HK-2 (cell line): ENCODE data around the gene OR9Q1.
"Not testable (repeated sequence)": the region's sequence is repeated elsewhere in the genome, so short reads cannot be mapped to it uniquely, and the experiment has no call there.

Experiments
- DNase-seq: peaks from one replicate; pipeline ENCODE4 v3.0.0-alpha.2; 2018; ENCODE audit not compliant: unreplicated experiment

The OR9Q1 gene

DNA sequence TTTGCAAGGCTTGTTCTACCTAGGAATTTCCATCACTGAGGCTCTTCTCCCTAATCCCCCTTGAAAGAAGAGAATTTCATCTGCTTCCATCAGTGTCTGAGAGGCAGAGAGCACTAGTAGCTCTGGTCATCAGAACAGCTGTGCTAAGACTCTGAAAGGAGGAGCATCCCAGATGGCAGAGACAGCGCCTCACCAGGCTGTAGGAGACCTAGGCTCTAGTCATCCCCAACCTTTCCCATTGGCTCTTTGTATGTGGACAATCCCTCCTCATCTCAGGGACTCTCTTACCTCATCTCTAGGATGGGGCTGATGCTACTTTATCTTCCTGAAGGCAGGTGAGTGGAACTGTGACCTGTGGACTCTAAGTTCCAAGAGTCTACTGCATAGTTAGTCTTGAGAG lies 110.5 kb downstream of the OR9Q1 start:
- DNase-seq = no peak

DNA sequence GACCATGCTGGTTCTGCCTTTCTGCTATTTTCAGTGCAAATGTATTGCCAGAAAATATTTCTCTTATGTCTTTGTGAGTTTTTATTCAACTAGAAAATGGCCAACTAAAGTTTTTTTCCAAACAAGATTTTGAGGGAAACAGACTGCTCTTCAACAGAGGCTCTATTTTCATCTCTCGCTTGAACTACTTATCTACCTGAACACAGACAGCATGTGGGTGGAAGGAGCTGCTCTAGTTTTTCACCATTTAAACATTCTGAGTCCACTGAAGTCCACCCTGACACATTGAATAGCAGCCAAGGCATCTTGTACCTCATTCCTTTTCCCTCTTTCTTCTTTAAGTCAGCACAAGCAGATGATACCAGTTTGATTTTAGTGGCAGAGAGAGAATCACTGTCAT lies 111.5 kb downstream of the OR9Q1 start:
- DNase-seq = no peak

DNA sequence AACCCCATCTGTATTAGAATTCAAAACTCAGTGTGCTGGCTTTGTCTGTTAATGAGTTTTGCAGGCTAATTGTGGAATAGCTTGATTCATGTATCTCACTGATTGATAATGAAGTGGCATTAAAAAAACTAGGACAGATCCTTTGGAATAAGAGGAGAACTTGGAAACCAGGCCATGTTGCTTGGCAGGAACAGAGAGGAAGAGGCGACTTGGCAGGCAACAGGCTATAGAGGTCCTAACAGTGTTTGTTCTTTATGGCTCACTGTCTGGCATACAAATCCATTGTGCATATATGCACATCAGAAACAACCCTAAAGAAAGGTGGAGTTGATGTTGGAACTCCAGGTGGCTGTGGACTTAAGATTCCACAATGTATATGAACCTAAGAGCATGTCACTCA lies 119.1 kb downstream of the OR9Q1 start:
- DNase-seq = no peak

DNA sequence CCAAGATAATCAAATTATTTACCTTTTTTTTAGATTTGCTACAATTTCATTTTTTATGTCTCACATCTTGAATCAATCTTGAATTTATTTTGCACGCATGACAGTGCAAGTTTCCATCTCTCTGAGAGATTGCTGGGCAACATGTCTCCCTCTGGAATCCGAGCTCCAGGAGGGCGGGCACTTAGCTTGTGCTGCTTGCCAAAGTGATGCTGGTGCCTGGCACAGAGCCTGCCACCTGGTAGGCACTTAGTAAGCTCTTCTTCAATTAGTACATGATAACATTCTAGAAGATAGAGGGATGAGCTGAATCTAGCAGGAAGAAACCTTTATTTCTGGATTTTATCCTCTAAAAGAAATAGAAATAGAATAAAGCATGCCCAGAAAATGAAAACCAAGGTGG lies 129.1 kb downstream of the OR9Q1 start:
- DNase-seq = no peak

DNA sequence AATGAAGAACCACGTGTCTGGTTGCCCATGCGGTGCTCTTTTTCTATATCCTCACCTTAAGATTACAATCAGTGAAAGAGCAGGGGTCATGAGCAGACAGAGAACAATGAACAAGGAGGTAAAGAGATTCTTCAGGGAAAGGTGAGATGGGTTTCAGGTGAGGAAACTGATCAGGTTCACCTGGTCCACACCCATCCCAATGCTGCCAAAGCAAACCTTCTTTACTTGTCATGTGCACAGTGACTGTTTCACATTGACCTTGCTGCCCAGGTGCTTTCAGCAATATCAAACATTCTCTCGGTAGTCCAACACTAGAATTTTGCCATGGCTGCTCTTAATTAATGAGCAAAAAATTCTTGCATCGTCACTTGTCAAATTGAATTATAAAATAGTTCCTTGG lies 140.7 kb downstream of the OR9Q1 start:
- no peak for DNase-seq

DNA sequence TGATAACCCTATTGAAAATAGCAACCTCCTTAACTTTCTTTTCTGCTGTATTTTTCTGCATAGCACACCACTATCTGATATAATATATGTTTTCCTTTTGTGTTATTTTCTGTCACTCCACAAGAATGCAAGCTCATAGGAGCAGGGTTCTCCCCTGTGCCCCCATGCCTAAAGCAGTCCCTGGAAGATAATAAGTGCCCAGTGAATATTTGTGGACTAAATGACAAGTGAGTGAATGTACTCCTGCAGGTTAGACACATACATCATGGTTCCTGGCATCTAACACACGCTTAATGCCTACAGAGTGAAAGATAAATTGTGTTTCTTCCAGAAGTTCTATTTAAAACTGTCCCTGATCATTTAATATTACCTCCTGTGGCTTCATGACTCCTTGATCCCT lies 141.3 kb downstream of the OR9Q1 start:
- DNase-seq = no peak

DNA sequence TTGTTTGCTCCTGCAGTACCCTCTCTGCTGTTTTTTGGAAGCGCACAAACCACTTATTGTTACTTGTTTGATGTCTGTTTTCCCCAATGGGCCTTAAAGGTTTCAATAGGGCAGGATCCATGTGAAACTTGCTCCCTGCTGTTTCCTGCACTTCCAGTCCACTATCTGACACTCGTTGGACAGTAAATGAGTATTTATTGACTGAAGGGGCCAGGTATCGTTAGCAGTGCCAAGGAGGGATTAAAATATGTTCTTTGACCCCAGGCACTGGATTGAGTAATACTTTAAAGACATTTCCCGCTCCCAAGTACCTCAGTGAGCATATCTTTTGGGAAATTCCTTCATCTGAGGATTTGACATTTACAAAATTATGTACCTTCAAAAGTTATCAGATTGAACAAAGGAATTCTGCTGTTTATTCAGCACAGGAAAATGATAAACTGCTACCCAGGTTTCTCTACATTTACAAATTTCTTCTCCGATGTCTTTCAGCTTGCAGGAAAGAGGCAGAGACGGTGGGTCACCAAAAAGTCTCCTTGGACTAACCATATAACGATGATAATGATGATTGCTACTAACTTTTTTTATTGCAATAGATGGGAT lies 141.9 kb downstream of the OR9Q1 start:
- no peak for DNase-seq

DNA sequence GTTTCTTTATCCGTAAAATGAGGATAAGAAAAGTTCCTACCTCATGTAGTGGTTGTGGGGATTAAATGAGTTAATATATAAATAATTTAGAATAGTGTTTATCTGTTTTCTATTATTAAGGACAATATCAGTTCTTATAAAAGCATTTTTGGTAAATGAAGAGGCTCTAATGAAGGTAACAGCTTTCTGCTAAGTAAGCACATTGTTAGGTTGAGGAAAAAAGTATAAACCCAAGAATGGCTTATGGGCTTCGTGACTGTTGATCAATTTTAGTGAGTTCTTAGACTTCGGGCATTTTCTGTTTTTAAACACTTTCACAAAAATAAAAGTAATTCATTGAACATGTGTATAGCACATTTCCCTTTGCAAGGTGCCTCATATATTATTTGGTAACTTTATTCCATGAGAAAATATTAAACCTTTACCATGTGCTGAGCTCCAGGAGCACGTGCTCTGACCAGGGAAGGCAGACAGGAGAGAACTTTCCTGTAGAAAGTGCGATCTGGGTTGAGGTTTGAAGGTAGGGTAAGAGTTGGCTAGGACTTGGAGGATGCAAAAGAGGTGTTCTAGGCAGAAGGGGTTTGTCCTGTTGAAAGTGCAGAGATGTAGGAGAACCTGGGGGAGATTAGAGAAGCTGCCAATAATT lies 153.9 kb downstream of the OR9Q1 start:
- DNase-seq = no peak

DNA sequence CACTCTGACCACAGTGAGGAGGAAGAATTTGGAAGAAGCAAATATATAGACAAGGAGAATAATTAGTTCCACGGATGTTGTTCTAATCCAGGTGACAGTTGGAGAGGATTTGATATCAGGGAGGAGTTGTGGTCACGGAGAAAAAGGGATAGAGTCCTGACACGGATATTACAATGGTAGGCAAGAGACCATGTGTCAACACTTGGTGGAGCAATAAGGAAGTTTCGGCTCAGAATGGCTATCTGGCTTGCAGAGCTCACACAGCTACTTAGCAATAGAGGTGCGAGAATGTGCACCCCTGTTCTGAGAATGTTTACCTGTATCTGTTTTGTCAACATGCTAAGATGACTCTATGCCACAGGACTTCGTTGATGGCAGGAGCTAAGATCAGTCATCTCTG lies 154.8 kb downstream of the OR9Q1 start:
- DNase-seq = no peak

DNA sequence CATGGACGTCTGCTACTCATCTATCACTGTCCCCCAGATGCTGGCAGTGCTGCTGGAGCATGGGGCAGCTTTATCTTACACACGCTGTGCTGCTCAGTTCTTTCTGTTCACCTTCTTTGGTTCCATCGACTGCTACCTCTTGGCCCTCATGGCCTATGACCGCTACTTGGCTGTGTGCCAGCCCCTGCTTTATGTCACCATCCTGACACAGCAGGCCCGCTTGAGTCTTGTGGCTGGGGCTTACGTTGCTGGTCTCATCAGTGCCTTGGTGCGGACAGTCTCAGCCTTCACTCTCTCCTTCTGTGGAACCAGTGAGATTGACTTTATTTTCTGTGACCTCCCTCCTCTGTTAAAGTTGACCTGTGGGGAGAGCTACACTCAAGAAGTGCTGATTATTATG lies 156.0 kb downstream of the OR9Q1 start:
- DNase-seq = no peak

DNA sequence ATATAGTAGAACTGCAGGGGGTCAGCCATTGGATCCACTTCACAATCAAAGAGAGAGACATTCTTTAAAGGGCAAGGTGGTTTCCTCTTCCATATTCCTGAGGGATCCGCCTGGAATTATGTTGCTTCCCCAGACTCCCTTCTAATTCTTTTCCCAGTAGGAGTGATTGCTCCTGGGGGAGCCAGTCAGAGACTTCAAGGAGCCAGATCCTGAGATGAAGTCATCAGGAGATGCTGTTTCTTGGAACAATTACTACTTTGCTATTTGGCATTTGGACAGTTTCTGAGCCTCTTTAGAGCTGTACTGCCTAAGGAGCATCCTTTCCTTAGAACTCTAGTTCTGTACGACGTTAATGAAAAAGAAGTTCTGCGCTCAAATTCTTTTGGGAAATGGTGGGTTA lies 163.3 kb downstream of the OR9Q1 start:
- DNase-seq = no peak

DNA sequence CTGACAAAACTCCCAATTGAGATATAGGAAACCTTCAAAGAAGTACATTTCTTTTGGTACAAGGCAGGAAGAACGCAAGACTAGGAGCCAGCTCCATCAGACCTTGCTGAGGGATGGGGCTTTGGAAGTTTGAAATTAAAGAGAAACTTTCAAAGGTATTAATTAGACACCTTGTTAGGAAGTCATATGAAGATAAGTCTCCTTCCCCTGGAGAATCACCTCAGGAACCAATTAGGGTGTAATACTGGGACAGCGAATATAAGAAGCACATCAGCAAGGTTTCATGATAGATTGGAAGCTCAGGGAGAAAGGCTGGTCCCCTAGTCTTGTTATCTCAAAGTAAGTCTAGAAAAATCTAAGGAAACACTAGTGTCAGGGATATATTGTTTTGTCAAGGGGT lies 165.1 kb downstream of the OR9Q1 start, which contains the start of gene OR9Q2:
Gene OR9Q2 (plus strand): TSS at position 301 of the 400 bp plus-strand sequence. CDS start 1,421 bp downstream, outside the sequence.
- DNase-seq = no peak

DNA sequence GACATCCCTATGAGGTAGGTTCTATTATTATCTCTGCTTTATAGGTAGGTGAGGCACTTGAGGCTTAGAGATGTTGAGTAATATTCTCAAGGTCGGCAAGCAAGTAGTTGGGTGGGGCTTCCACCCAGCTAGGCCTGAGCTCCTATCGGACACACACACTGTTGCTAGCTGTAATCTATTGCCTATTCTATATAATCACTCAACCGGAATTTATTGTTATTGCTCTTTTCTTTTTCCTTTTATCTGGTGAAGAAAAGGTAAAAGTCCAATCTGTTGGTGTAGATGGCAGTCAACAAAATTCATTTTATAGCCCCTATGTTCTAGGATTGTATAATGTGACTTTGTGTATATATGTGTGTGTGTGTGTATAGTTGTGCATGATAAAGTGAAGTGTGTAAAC lies 168.5 kb downstream of the OR9Q1 start:
- no peak for DNase-seq

DNA sequence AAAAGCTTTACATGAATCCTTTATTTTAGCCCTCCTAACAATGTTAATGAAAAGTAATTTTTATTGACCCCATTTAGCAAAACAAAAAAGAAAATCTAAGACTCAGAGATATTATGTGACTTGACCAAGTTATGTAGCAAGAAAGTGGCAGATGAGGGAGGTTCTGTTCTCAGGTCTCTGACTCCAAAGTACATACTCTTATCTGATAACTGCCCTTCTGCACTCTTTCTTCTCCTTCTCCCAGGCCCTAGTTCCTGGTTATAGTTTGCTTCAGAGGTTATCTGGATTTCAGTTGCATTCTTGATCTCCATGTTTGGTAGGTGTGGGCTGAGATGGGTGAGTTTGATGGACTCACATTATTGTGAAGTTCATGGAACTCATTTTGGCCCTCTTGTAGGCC lies 169.7 kb downstream of the OR9Q1 start:
- DNase-seq = no peak

DNA sequence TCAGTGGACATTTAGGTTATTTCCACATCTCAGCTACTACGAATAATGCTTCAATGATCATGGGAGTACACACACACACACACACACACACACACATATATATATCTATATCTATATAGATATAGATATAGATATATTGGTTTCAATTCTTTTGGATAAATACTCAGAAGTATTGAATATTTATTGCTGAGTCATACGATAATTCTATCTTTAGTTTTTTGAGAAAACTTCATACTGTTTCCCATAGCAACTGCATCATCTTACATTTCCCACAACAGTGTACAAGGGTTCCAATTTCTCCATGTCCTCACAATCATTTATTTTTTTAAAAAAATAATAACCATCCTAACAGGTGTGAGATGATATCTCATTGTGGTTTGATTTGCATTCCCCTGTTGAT lies 172.3 kb downstream of the OR9Q1 start:
- no peak for DNase-seq

DNA sequence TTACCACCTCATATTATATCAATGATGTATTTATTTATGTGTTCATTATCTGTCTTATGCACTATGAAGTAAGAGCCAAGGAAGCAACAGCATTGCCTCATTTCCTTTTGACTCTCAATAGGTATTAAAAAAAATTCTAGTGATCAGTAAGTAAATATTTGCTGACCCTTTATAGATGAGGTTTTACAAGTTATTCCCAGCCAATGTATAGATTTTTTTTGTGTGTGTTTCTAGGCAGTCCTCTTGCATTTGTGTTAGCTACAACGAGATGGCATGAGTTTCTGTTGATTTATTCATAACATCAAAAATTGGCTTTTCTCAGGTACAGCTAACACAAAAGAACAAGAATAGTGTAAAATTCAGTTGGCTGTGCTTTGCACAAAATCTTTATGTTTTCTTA lies 175.6 kb downstream of the OR9Q1 start:
- DNase-seq = no peak

DNA sequence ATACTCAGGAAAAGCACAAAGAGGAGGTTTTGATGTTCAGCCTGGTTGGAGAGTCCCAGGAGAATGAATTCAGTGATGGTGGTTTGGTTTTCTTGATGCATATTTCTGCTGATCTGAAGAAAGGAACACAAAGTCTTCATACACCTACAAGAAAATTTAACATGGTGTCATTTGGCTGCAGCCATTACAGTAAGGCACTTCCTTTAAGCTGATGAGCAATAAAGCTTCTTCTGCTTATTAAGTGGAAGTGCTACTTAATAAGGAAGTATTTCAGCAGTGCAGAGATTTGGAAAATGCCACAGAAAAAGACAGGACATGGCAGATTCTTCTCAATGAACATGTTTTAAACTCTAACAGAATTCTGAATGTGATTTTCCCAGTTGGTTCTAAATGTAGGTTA lies 180.4 kb downstream of the OR9Q1 start, which contains the start of gene OR1S2:
Gene OR1S2 (minus strand): TSS at position 101 of the 400 bp plus-strand sequence. CDS start 0 bp downstream, at position 101.
- DNase-seq = no peak

DNA sequence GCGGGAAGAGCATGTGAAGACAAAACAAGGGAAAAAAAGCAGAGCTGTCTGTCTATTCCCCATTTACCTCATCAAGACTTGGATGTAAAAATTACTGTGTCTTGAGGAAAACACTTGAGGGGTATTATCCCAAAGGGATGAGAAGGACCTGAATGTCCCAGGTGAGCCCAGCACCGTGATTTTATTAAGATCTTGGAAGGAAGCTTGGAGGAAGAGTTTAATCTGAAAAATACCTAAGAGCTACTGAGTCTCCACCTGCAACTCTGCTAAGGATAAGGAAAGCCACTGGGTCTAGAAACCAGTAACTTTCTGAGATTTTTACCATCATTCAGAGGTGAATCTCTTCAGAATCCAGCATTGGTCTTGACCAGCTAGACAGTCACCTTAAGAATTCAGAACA lies 188.7 kb downstream of the OR9Q1 start, which contains the start of gene OR1S1:
Gene OR1S1 (plus strand): TSS at position 301 of the 400 bp plus-strand sequence.
- not testable (repeated sequence) for DNase-seq

DNA sequence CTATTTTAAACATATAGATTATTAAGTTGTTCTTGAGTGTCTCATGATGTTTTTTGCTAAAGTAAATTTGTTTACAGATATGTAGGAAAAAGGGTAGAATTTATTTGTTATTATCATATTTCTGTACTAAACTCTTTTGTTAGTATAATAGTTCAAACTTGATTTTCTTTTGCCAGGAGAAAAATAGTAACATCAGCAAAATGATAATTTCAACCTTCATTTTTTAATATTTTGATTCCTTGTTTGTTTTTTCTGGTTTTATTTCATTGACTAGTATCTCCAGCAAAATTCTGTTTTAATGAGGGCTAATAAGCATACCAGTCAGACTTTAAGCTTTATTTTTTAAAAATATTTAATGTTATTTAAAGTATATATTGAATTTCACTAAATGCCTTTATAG lies 192.8 kb downstream of the OR9Q1 start:
- no peak for DNase-seq

DNA sequence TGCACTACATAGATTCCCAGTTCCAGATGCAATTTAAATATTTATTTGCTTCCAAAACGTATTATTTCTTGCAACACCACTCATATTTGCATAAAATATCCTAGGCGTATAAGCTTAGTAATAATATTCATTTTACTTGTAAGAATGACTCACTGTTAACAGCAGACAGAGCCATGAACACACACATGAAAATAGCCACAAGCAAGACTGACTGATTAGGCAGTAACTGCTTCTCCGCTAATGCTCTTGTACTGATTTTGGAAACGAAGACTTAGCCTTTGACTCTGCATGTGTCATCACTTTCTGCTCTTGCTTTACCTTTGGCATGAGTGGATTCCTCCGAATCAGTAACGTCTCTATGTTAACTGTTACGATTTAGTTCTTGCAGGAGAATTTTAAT lies 199.0 kb downstream of the OR9Q1 start:
- DNase-seq = no peak

DNA sequence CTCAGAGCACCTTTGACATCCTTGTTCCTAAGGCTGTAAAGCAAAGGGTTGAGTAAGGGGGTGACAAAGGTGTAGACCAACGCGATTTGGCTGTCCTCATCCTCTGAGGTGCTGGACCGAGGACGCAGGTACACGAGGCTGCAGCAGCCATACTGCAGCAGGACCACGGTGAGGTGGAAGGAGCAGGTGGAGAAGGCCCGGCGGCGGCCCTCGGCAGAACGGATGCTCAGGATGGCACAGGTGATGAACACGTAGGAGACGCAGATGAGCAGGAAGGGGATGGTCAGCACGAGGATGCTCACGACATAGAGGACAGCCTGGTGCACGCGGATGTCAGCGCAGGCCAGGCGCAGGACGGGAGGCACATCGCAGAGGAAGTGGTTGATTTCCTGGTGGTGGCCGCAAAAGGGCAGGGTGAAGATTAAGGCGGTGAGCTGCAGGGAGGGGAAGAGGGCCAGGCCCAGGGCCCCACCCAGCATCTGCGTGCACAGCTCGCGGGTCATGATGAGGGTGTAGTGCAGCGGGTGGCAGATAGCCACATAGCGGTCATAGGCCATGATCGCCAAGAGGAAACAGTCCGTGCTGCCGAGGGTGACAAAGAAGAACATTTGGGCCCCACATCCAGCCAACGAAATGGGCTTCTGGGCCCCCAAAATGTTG lies 204.4 kb downstream of the OR9Q1 start:
- no peak for DNase-seq
